Mucosa of rectum (tissue), 2 donors: ENCODE results near the gene COTL1.
"Not testable (repeated sequence)": the region's sequence is repeated elsewhere in the genome, so short reads cannot be mapped to it uniquely, and the experiment has no call there.

Experiments used
- H3K27ac ChIP-seq, 2 donors: one replicate each; pipeline ENCODE4 v1.7.0; 2013; ENCODE audit warnings: inconsistent platforms in 2 of 2, low read depth in 2 of 2, low read length in 2 of 2
- H3K27me3 ChIP-seq, 2 donors: one replicate each; pipeline ENCODE4 v1.7.0; 2013; ENCODE audit warnings: low read length in 2 of 2; ENCODE audit not compliant: control insufficient read depth in 2 of 2, insufficient read depth in 2 of 2
- H3K36me3 ChIP-seq, 2 donors: one replicate each; pipeline ENCODE4 v1.7.0; 2013; ENCODE audit warnings: low read length in 2 of 2; ENCODE audit not compliant: control insufficient read depth in 2 of 2, insufficient read depth in 2 of 2
- H3K4me1 ChIP-seq, 2 donors: one replicate each; pipeline ENCODE4 v1.7.0; 2013; ENCODE audit warnings: low read length in 2 of 2, mild to moderate bottlenecking in 1 of 2; ENCODE audit not compliant: control insufficient read depth in 2 of 2, insufficient read depth in 2 of 2
- H3K4me3 ChIP-seq, 2 donors: one replicate each; pipeline ENCODE4 v1.7.0; 2013; ENCODE audit warnings: low read length in 2 of 2
- H3K9ac ChIP-seq, 2 donors: one replicate each; pipeline ENCODE4 v1.7.0; 2013; ENCODE audit warnings: low read length in 2 of 2, low read depth in 1 of 2, mild to moderate bottlenecking in 1 of 2
- H3K9me3 ChIP-seq, 2 donors: one replicate each; pipeline ENCODE4 v1.7.0; 2013; ENCODE audit warnings: low read length in 2 of 2; ENCODE audit not compliant: control insufficient read depth in 2 of 2
- donor health status: healthy.
- donor health status: Normal muscosa, but diverticular disease.

COTL1 gene

DNA sequence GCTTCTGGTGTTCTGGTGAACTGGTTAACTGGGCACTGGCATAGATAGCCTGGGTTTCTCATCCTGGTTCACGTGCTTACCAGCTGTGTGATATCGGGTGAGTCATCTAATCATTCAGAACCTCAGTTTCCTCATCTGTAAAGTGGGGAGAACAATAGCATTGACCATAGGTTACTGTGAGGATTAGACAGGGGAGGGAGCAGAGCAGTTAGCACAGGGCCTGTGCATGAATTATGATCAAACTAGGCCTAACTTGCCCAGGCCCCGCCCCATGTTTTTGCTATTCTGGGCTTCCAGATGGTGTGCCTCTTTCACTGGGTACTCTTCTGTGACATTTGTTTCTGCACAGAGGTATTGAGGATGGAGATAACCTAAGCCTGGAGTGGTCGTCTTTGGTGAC is 25.8 kb upstream of the COTL1 start:
- Histone ChIP-seq H3K9me3 (no peaks in the 10 kb centered on the region), H3K4me1 (peaks cover 8 to 18% of the 10 kb centered on the region in 2 donors), H3K9ac (no peak overlapping the region), H3K4me3 (no peak overlapping the region), H3K27ac (no peak overlapping the region), H3K36me3 (no peaks in the 10 kb centered on the region), H3K27me3 (no peaks in the 10 kb centered on the region)

DNA sequence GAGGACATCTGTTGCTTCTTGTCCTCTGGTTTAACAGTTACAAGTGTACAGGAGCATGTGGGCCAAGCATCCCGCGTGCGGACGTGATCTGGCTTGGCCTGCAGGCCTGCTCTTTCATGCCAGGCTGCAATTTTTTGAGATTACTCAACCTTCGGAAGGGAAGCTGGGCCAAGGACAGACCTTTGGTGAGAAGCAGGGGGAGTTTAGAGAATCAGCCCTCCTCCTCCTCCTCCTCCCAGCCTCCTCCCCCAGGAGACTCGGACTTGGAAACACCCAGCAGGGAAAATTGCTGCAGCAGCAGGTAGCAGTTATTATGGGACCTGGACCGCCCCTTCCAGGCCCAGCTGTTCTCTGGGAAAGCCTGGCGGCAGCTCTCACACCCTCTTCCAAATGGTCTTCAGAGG is 25.3 kb upstream of the COTL1 start:
- Histone ChIP-seq H3K9me3 (no peaks in the 10 kb centered on the region), H3K27me3 (no peaks in the 10 kb centered on the region), H3K4me1 (peaks cover 8 to 18% of the 10 kb centered on the region in 2 donors), H3K4me3 (no peak overlapping the region), H3K27ac (no peak overlapping the region), H3K36me3 (no peaks in the 10 kb centered on the region), H3K9ac (no peak overlapping the region)

DNA sequence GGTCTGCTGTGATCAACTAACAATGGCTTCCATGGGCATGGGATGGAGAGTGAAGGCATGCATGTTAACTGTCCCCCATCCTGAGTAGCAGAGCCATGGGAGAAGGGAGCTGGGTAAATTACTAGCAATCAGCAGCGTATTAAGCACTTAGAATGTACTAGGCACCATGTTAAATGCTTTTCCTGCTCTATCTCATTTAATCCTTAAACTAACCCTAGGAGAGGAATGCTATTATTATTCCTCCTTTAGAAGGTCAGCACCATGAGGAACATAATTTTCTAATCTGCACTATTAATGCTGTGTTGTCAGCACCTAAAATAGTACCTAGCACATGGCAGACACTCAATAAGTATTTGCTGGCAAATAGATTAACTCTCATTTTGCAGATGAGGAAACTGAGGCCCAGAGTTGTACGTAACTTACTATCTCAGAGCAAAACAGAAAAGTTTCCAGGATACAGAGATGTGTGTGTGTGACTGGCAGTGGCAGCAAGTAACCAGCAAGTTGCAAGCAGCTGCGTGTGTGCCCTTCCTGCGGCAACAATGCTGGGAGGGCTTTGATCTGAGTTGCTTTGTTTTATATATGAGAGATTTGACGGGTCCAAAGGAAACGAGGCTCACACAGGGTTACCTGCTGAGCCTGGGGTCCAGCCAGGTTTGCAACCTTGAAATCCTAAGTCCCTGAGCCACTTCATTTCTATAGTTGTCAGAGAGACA is 23.9 kb upstream of the COTL1 start:
- Histone ChIP-seq H3K9me3 (no peaks in the 10 kb centered on the region), H3K9ac (no peak overlapping the region), H3K27me3 (no peaks in the 10 kb centered on the region), H3K36me3 (no peaks in the 10 kb centered on the region), H3K4me1 (peaks cover 3 to 13% of the 10 kb centered on the region in 2 donors), H3K27ac (peak overlapping the region in 1 of 2 donors; percentile 43), H3K4me3 (peak overlapping the region in 1 of 2 donors; percentile 54)

DNA sequence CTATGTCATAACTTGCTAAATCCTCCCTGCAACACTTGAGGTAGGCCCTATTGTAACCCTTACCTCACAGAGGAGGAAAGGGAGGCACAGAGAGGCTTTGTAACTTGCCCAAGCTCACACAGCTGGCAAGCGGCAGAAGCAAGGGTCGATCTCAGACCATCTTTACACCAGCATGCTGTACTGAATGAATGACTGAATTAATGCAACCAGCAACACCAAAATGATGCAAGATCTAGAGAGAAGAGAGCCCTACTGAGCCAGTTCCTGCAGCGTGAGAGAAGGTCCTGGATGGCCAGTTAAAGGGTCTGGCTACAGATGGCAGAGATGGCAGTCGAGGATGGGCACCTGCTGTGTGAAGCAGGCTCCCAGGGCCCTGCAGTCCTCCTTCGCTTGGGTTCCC is 22.3 kb upstream of the COTL1 start:
- H3K36me3 ChIP-seq: no peaks in the 10 kb centered on the region
- peaks cover 3 to 13% of the 10 kb centered on the region in 2 donors for H3K4me1 ChIP-seq
- H3K9me3 ChIP-seq: no peaks in the 10 kb centered on the region
- H3K4me3 ChIP-seq: no peak overlapping the region
- H3K9ac ChIP-seq: no peak overlapping the region
- peak overlapping the region in 1 of 2 donors; percentile 32 for H3K27ac ChIP-seq
- no peaks in the 10 kb centered on the region for H3K27me3 ChIP-seq

DNA sequence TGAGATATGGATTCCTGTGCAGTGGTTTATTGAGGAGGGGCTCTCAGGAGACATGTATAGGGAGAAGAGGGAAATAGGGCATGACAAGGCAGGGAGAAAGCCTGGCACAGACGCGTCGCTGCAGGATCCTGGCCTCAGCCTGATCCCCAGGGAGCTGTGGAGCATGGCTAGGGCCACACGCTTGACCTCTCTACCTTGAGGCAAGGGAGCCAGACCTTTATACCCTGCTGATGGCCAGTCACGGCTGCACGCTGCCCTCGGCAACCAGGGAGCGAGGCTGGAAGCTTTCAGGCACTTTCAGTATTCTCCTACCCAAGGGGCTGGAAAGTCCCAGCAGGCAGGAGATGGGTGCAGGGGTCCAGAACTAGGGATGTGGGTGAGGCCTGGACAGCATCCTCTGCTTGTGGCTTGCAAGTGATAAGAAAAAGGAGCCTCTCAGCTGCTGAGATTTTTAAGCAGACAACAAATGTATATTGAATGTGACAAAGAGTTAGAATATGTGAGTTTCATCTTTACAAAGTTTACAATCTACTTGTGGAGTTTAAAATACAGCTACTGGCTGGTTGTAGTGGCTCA is 20.4 kb upstream of the COTL1 start:
- H3K9me3 ChIP-seq: no peaks in the 10 kb centered on the region
- H3K4me1 ChIP-seq: peaks cover 3 to 13% of the 10 kb centered on the region in 2 donors
- H3K9ac ChIP-seq: no peak overlapping the region
- no peak overlapping the region for H3K4me3 ChIP-seq
- no peaks in the 10 kb centered on the region for H3K27me3 ChIP-seq
- no peak overlapping the region for H3K27ac ChIP-seq
- H3K36me3 ChIP-seq: no peaks in the 10 kb centered on the region

DNA sequence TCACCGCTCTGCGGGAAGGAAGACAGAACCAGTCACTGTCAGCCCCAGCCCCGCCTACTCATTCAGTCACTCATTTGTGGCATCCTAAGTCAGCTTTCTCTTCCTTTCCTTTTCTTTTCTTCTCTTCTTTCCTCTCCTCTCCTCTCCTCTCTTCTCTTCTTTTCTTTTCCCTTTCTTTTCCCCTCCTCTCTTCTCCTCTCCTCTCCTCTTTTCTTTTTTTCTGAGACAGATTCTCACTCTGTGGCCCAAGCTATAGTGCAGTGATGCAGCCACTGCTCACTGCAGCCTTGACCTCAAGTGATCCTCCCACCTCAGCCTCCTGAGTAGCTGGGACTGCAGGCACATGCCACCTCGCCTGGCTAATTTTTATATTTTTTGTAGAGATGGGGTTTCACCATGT is 19.8 kb upstream of the COTL1 start:
- Histone ChIP-seq H3K4me1 (peaks cover 3 to 9% of the 10 kb centered on the region in 2 donors), H3K27ac (no peak overlapping the region), H3K27me3 (no peaks in the 10 kb centered on the region), H3K36me3 (no peaks in the 10 kb centered on the region), H3K4me3 (no peak overlapping the region), H3K9ac (no peak overlapping the region), H3K9me3 (no peaks in the 10 kb centered on the region)

DNA sequence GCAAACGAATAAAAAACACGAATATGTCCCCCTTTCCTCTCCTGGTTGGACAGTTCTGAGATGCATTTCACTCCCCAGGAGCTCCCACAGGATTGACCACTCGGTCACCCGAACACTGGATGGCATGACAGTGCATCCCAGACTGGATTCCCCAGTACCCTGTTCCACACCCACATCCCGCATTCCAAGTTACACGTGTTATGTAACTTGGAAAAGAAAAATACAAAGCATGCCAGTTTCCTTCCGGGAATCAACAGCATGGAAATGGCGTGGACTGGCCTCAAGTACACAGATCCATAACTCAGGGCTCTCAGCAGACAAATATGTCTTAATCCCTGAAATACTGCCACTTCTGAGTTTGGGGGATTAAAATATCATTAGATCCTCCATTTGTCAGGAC is 17.8 kb upstream of the COTL1 start:
- Histone ChIP-seq H3K4me3 (no peak overlapping the region), H3K27ac (no peak overlapping the region), H3K4me1 (no peaks in the 10 kb centered on the region), H3K9ac (no peak overlapping the region), H3K27me3 (no peaks in the 10 kb centered on the region), H3K9me3 (no peaks in the 10 kb centered on the region), H3K36me3 (no peaks in the 10 kb centered on the region)

DNA sequence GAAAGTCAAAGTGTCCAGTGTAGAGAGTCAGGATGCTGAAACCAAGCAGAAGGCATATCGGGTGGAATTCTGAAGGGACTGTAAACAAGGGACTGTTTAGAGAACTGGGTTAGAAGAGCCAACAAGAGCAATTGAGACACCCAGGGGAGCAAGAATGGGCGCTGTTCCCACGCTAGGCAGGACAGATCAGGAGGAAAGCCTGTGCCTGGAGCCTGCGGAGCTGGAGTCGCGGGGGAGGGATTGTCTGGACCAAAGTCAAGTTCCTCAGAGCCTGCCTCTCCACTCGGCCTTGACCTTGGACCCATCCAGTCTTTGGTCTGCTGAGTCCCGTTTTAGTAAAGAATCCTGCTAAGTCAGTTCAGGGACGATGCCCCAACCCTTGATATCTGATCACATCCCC is 15.7 kb upstream of the COTL1 start:
- Histone ChIP-seq H3K9me3 (no peaks in the 10 kb centered on the region), H3K36me3 (no peaks in the 10 kb centered on the region), H3K4me3 (no peak overlapping the region), H3K27ac (no peak overlapping the region), H3K4me1 (no peaks in the 10 kb centered on the region), H3K9ac (no peak overlapping the region), H3K27me3 (no peaks in the 10 kb centered on the region)

DNA sequence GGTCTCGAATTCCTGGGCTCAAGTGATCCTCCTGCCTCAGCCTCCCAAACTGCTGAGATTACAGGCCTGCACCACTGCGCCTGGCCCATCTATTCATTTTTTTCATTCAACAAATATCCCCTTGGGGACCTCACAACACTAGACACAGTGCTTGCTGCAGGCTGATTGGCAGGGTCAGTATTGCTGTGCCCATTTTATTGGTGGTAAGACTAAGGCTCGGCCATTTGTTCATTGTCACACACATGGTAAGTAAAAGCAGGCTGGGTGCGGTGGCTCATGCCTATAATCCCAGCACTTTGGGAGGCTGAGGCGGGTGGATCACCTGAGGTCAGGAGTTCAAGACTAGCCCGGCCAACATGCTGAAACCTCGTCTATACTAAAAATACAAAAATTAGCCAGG is 15.0 kb upstream of the COTL1 start:
- H3K9me3 ChIP-seq, H3K27ac ChIP-seq, H3K4me3 ChIP-seq, H3K36me3 ChIP-seq, H3K27me3 ChIP-seq, H3K9ac ChIP-seq, H3K4me1 ChIP-seq: not testable (repeated sequence)

DNA sequence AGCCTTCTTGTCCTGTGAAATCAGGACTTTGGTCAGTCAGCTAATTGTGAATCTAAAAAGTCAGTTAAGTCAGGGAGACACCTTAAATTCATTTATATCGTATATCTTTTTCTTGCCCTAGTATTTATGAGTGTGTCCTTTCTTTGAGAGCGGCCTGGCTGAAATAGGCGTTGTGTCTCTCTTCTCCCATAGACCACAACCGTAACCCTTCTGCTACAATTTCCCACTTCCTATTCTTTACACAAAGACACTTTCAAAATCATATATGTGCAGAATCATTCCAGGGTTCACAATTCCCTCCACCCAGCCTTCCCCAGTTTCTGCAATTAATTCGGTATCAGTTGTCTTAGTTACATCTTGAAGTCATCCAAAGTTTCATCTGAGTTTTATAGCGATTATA is 14.0 kb upstream of the COTL1 start:
- no peaks in the 10 kb centered on the region for H3K27me3 ChIP-seq
- no peaks in the 10 kb centered on the region for H3K36me3 ChIP-seq
- H3K9me3 ChIP-seq: no peaks in the 10 kb centered on the region
- no peak overlapping the region for H3K4me3 ChIP-seq
- no peaks in the 10 kb centered on the region for H3K4me1 ChIP-seq
- H3K9ac ChIP-seq: no peak overlapping the region
- no peak overlapping the region for H3K27ac ChIP-seq
